Right renal cortex interstitium (tissue), 3 donors: Measurements from ENCODE around the gene TEX52. TPM values are rescaled to one million over a fixed set of nuclear protein-coding genes. Genes with fewer than 3 reads are reported as not detected.

ENCODE experiments used
- DNase-seq, 3 donors: peaks; one replicate each; pipeline ENCODE4 v3.0.0-alpha.2; 2013; ENCODE audit warnings: low read depth in 3 of 3, low spot score in 2 of 3
- polyA plus RNA-seq, 3 donors: library from polyadenylated mRNA; unstranded; fragments of 120-200 nt; gene quantifications; one replicate each; pipeline ENCODE4 v1.2.1, GENCODE V29; 2013; ENCODE audit not compliant: insufficient read length in 3 of 3

Gene TEX52
- polyA plus RNA-seq, 3 donors, result 0.35 to 0.44 (median 0.44) TPM

GRCh38 chr12:2801044-2801783 is 55.6 kb downstream of the TEX52 start:
- no peak for DNase-seq

GRCh38 chr12:2800046-2800570 is 56.7 kb downstream of the TEX52 start:
- DNase-seq, result no peak

Other genes starting within 250 kb of the TEX52 start
- gene FKBP4, start 62.1 kb downstream of the TEX52 start, polyA plus RNA-seq, result 100 to 1,000 TPM; 139 to 152 (median 150) TPM
- 10 to 100 TPM; 58.1 to 60.4 (median 59.0) TPM for gene ITFG2, start 44.4 kb downstream of the TEX52 start, polyA plus RNA-seq
- gene NRIP2, start 22.0 kb downstream of the TEX52 start, polyA plus RNA-seq, result 10 to 100 TPM; 34.1 to 40.5 (median 34.3) TPM
- gene FOXM1, start 20.1 kb upstream of the TEX52 start, polyA plus RNA-seq, result 10 to 100 TPM; 28.0 to 31.4 (median 28.2) TPM
- 10 to 100 TPM; 41.9 to 47.6 (median 44.3) TPM for gene RHNO1, start 20.2 kb upstream of the TEX52 start, polyA plus RNA-seq
- 10 to 100 TPM; 32.9 to 36.7 (median 34.0) TPM for gene TULP3, start 33.9 kb upstream of the TEX52 start, polyA plus RNA-seq
- 10 to 100 TPM; 18.6 to 20.4 (median 19.2) TPM for gene TEAD4, start 102.4 kb upstream of the TEX52 start, polyA plus RNA-seq
- gene TSPAN9, start 220.3 kb upstream of the TEX52 start, polyA plus RNA-seq, result 100 to 1,000 TPM in 1 of 3 donors, 10 to 100 TPM in 2; 92.7 to 102 (median 95.0) TPM